Activated CD8-positive, alpha-beta memory T cell treated with anti-CD3 and anti-CD28 coated beads for 24 hours (primary cell): ENCODE results near the gene MEI1.

Experiments
- DNase-seq: peaks from one replicate; pipeline ENCODE4 v3.0.0-alpha.2; 2020

MEI1 gene

GRCh38 chr22:41746567-41747400, 47.5 kb downstream of the MEI1 start:
- DNase-seq: peak; percentile 76

DNA sequence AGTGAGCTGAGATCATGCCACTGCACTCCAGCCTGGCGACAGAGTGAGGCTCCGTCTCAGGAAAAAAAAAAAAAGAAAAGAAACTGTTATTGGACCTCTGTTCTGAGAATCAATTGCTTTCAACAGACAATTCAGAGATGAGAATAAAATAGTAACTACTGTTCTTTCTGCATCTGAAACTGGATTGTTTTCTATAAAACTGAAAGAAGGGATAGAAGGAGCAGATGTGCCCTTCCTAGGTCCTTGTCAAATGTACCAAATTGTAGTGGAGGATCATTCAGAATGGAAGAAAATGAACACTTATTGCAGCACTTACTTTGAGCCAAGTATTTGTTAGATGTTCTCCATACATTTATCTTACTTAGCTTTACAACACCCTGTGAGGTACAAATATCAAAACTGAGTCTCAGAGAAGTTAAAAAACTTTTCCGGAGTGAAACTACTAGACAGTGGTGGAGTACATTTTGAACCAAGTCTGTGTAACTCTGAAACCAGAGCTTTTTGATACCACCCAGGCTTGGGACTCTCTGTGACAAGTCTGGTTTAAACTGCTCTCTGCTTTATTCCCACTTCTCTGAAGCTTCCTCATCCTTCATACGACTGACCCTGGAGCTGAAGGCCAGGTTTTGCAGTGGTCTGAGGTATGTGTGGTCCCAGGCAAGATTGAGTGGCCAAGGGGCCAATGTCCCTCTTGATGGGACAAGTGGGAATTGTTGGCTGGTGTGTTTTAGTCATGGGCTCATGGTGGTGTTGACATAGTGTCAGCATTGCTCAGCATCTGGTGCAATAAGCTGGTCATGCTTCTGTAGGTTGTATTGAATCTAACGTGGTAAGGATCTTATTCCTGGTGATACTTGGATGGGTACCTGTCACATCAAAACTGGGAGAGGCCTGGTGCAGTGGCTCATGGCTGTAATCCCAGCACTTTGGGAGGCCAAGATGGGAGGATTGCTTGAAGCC, 53.0 kb downstream of the MEI1 start:
- no peak for DNase-seq

DNA sequence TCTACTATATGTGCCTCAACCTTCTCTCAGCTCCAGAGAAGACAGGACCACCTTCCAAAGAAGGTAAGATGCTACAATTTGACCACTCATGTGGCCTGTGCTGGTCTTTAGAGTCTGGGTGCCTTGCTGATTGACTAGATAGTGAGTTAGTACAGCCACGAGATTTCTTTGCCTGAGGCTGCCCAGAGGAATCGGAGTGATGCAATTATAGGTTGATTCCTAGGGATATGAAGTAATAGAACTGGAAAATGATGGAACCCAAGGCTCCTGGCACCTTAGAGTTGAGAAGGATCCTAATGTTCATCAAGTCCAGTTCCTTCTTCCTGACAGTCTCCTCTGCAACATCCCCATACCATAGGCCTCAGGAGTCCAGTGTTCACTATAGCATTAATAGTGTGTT, 54.7 kb downstream of the MEI1 start:
- no peak for DNase-seq

DNA sequence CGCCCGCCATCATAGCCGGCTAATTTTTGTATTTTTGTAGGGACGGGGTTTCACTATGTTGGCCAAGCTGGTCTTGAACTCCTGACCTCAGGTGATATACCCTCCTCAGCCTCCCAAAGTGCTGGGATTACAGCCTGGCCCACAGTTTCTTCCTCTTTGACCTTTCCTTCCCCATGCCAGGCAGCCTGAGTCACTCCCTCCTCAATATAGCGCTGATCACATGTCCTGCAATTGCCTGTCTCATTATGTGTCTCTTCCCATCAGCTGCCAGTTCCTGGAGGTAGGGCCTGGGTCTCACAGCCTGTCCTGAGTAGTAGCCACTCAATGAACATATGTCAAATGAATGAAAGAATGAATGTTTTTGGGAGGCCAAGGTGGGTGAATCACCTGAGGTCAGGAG, 58.2 kb downstream of the MEI1 start:
- no peak for DNase-seq

DNA sequence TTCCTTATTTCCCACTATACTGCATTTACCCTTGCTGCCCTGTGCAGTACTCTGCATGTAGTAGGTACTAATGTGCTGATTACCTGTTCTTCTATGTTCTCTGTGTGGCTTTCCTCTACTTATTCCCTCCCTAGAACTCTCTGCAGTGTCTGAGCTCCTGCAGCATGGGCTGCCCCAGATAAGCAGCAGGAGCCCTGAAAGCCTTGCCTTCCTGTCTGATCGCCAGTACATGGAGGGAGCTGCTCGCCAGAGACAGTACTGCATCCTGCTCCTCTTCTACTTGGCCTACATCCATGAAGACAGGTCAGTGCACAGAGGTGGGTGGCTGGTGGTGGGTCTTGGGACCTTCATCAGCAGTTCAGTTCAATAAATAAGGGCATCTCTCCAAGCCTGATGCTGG, 58.9 kb downstream of the MEI1 start:
- no peak for DNase-seq

DNA sequence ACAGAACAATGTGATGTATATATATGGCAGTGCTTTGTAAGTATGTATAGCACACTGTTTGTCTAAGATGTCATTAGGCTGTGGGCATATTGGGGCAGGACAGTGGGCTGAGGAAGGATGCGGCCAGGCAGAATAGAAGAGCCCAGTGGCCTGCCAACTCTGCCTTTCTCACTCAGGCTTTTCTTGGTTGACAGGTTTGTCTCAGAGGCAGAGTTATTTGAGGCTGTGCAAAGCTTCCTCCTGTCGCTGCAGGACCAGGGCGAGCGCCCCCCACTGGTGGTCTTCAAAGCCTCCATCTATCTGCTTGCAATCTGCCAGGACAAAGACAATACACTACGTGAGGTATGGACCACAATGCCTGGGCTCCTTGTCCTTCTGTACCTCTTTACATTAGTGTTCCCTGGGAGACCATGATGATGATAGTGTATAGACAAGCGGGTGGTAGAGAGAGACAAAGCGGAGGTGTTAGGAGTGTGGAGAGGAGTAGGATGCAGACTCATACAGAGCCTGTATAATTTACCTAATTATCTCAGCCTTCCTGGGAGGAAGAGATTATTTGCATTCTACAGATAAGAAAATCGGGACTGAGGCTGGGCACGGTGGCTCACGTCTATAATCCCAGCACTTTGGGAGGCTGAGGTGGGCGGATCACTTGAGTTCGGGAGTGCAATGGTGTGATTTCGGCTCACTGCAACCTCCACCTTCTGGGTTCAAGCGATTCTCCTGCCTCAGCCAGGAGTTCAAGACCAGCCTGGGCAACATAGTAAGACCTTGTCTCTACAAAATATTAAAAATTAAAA, 63.9 kb downstream of the MEI1 start:
- peak; percentile 61 for DNase-seq

DNA sequence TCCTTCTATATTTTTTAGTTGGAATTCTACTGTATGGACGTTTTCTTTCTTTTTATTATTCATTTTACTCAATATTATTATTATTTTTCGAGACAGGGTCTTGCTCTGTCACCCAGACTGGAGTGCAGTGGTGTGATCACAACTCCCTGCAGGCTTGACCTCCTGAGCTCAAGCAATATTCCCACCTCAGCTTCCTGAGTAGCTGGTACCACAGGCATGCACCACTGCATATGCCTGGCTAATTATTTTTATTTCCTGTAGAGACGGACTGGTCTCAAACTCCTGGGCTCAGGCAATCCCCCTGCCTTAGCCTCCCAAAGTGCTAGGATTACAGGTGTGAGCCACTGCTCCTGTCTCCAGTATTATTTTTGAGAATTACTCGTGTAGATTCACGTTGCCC, 67.2 kb downstream of the MEI1 start:
- no peak for DNase-seq

DNA sequence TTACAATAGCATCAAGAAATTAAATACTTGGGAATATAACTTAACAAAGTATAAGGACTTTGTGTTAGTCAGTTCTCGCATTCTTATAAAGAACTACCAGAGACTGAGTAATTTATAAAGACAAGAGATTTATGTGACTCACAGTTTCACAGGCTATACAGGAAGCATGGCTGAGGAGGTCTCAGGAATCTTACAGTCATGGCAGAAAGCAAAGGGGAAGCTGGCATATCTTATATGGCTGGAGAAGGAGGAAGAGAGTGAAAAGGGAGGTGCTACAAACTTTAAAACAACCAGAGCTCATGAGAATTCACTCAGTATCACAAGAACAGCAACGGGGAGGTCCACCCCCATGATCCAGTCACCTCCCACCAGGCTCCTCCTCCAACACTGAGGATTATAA, 69.1 kb downstream of the MEI1 start:
- DNase-seq: no peak

DNA sequence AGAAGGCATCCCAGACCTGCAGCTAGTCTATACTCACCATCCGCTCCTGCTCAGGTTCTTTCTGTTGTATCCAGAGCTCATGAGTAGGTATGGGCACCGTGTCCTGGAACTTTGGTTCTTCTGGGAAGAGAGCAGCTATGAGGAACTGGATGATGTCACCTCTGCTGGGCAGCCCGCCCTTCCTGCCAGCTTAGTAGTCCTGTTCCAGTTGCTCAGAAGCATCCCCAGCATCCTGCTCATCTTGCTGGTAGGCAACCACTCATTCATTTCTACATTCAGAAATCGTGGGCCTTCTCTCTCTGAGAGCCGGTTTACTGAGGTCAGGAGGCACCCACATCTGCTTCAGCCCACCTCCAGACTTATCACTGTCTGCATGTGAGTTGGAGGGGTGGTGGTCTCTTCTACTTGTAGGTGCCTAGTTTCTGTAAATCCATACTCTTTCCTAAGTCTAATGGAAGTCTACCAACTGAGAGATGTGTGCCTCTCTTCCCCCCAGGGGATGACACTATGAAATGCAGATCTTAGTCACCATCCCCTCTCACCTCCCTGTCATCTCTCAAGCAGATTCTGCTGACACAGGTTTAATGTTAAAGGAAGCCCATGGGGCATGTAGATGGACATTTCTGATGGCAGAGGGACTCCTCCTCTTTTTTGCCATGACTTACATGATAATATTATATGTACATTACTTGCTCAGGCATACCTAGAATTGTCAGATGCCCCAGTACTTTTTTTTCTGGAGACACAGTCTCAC, 71.6 kb downstream of the MEI1 start:
- DNase-seq: no peak

GRCh38 chr22:41772198-41772597, 72.9 kb downstream of the MEI1 start:
- DNase-seq: no peak

DNA sequence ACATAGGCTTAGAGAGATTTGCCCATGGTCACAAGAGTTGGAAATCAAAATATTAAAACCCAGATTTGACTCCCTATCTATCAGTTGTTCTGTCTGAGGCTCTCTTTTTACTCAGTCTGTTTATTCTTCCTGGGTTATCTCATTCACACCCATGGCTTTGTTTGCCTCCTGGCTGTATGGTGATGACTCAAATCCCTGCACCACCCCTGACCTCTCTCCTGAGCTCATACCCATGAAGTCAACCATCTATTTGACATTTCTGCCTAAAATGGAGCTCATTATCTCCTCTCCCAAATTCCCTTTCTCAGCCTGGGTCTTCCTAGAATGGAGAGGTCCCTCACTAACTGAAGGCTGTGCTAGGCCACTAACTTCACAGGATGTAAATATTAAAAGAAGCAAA, 73.3 kb downstream of the MEI1 start:
- no peak for DNase-seq

GRCh38 chr22:41775338-41775737, 76.0 kb downstream of the MEI1 start:
- DNase-seq: no peak

DNA sequence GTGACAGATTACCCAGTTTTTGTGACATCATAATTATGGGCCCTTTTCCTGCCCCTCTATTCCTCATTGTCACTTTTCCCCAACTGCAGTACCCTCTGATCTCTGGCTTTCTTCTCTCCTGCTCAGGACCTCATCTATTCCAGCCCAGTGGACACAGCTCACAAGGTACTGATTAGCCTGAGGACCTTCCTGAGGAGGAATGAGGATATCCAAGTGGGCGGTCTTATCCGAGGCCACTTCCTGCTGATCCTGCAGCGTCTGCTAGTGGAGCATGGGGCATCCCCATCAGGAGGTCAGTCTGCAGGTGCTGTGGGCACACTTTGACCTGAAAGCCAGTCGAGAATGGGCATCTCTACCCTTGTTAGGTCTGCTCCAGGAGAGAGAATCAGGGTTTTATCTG, 76.7 kb downstream of the MEI1 start:
- DNase-seq: no peak

GRCh38 chr22:41776381-41776780, 77.1 kb downstream of the MEI1 start:
- DNase-seq: no peak

GRCh38 chr22:41777749-41778425, 78.6 kb downstream of the MEI1 start:
- no peak for DNase-seq

- peak; percentile 60 for DNase-seq
Observed at GRCh38 chr22:41779929-41780505, 80.7 kb downstream of the MEI1 start.

DNA sequence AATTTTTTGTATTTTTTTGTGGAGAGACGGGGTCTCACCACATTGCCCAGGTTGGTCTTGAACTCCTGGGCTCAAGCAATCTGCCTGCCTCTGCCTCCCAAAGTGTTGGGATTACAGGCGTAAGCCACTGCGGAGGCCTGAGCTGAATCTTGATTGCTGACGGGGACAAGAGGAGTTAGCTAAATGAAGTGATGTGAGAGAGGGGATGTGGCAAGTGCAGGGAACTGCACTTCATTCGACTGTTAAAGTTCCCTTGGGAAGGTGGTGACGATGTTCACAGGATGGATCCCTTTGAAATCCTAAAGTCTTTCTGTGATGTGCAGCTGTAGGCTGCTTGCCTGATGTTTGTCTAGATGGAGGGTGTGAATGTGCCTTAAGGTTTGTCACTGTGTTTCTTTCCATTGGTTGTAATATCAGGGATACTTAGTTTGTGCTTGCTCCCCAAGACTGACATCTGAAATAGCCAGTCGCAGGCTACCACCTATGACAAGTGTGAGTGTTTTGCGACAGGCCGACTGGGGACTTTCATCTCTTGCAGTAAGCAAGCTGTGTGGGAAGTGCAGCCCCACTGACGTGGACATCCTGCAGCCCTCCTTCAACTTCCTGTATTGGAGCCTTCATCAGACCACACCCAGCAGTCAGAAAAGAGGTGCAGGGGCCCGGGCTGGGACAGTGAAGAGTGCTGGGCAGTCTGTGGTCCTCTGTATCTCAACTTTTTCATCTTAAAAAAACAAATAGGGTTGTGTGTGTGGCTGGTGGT, 81.6 kb downstream of the MEI1 start:
- DNase-seq: peak; percentile 89

- DNase-seq: peak; percentile 66
Observed at GRCh38 chr22:41781507-41781906, 82.2 kb downstream of the MEI1 start.

DNA sequence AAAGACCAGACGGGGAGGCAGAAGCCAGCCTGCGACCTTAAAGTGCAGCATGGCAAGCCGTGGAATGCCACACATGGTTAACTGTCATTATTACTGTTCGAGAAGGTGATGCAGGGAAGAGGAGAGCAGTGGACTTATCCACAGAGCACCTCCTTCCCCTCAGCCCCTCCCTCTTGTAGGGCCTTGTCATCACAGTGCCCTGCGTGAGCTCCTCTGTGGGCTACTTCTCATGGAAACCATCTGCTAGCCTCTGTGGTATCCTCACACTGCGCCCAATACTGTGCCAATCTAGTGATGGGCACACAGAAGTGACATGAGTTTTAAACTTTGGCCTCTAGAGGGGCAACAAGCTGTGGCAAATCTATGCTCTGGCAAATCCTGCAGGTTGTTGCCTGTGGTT, 83.0 kb downstream of the MEI1 start:
- DNase-seq: no peak

DNA sequence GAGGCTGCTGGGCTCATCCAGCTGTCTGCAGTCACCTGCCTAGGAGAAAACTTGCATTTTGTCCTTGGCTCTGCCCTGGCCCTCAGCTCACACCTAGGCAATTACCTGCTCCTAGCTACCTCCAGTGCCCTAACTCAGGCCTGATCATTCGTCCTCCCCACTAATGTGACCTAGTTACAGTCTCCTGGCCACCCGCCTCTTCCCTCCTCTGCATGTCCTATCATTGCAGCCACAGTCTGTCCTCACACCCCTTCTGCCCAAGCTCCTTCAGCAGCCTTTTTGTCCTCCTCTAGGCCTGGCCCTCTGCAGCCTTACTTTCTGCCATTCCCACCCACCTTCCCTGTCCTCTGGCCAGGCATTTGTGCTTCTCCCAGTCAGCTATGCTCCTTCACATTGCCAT, 83.4 kb downstream of the MEI1 start:
- no peak for DNase-seq

- DNase-seq: no peak
Observed at GRCh38 chr22:41787331-41787730, 88.0 kb downstream of the MEI1 start.
